AG04450 (cell line): Measurements from ENCODE around the gene ADNP2. TPM values are rescaled to one million over a fixed set of nuclear protein-coding genes. Genes with fewer than 3 reads are reported as not detected.

Source experiments
- CTCF ChIA-PET: fragments of 300-600, 350-600 bp; formaldehyde crosslinking; extraction: SDS; loops from one replicate; lab custom pipeline; 2022; ENCODE audit warnings: antibody characterized with exemption, inconsistent platforms; lab: Charles Lee
- POLR2A ChIA-PET: fragments of 350-600 bp; formaldehyde crosslinking; extraction: SDS; loops from one replicate; lab custom pipeline; 2021; ENCODE audit warnings: antibody characterized with exemption, inconsistent platforms; lab: Yijun Ruan, JAX
- DNase-seq: peaks from one replicate; pipeline ENCODE4 v3.0.0-alpha.2; 2011; ENCODE audit warnings: low read depth, low spot score
- H3K27ac ChIP-seq: one replicate; pipeline ENCODE4 v1.5.1; 2012; ENCODE audit warnings: low read depth, low read length, control low read depth
- H3K27me3 ChIP-seq: one replicate; pipeline ENCODE4 v1.6.0; 2012; ENCODE audit warnings: low read length; ENCODE audit not compliant: control insufficient read depth, insufficient read depth
- H3K4me3 ChIP-seq: 2 replicates; pipeline ENCODE4 v1.5.1; 2011; ENCODE audit warnings: mild to moderate bottlenecking, low read depth, low read length, control low read depth
- H3K9me3 ChIP-seq: 2 replicates; pipeline ENCODE4 v1.5.1; 2012; ENCODE audit warnings: low read length; ENCODE audit not compliant: control insufficient read depth, insufficient read depth
- CTCF ChIP-seq: IDR thresholded peaks from 2 replicates; pipeline ENCODE4 v1.5.1; 2011; ENCODE audit warnings: low read depth, low read length, control low read depth, inconsistent platforms
- polyA minus RNA-seq: library from RNA; depleted of rRNA, polyadenylated mRNA; stranded (reverse); fragments of >200 nt; gene quantifications from 2 replicates; pipeline ENCODE4 v1.2.3, GENCODE V29; 2011; rRNA and poly(A)+ RNA removed
- polyA plus RNA-seq: library from polyadenylated mRNA; depleted of rRNA; stranded (reverse); fragments of >200 nt; gene quantifications from 2 replicates; pipeline ENCODE4 v1.2.3, GENCODE V29; 2011; rRNA removed

Gene ADNP2
- polyA plus RNA-seq = 6.8 and 7.2 TPM in 2 replicates
- polyA minus RNA-seq = 12.3 and 13.2 TPM in 2 replicates

GRCh38 chr18:80108739-80109675 lies at the start of gene ADNP2:
Gene ADNP2 (plus strand): TSS chr18:80109262. CDS start chr18:80117543, 8,281 bp downstream.
- TF ChIP-seq CTCF = no peak
- Histone ChIP-seq H3K4me3 (peak within 1 kb of the TSS; percentile 75), H3K27ac (peak within 1 kb of the TSS; percentile 84), H3K9me3 (peaks cover 5% of the 10 kb centered on the region), H3K27me3 (peaks cover 3% of the 10 kb centered on the region)
- DNase-seq = peak; percentile 88
- POLR2A ChIA-PET = interaction anchor here (0.9 to 2.0 kb wide), 3 partner anchors 38 to 157 kb away, joined by 5 to 14 read pairs (median 7); partner anchors contain the start of genes RBFA and SLC66A2
- CTCF ChIA-PET = no interaction called here

GRCh38 chr18:80059945-80060344 lies 49.1 kb upstream of the ADNP2 start:
- H3K27ac ChIP-seq = no peak overlapping the region
- DNase-seq = no peak
- ChIA-PET CTCF (no interaction called here), POLR2A (no interaction called here)
- H3K27me3 ChIP-seq = no peaks in the 10 kb centered on the region
- peaks cover 24% of the 10 kb centered on the region for H3K9me3 ChIP-seq
- TF ChIP-seq CTCF = no peak
- no peak overlapping the region for H3K4me3 ChIP-seq

GRCh38 chr18:80065705-80066104 lies 43.4 kb upstream of the ADNP2 start:
- ChIA-PET POLR2A (no interaction called here), CTCF (no interaction called here)
- no peak overlapping the region for H3K4me3 ChIP-seq
- H3K27ac ChIP-seq = no peak overlapping the region
- H3K9me3 ChIP-seq = peaks cover 4% of the 10 kb centered on the region; the same call in 1 of the 2 replicates
- no peak for DNase-seq
- no peaks in the 10 kb centered on the region for H3K27me3 ChIP-seq
- no peak for TF ChIP-seq CTCF

- H3K27me3 ChIP-seq = no peaks in the 10 kb centered on the region
- H3K27ac ChIP-seq = no peak overlapping the region
- no peak overlapping the region for H3K4me3 ChIP-seq
- no peak for DNase-seq
- no peak for TF ChIP-seq CTCF
- ChIA-PET POLR2A (no interaction called here), CTCF (no interaction called here)
- H3K9me3 ChIP-seq = peaks cover 1% of the 10 kb centered on the region; the same call in 1 of the 2 replicates
Observed at GRCh38 chr18:80067321-80067720, 41.7 kb upstream of the ADNP2 start.

- no peak overlapping the region for H3K27ac ChIP-seq
- POLR2A ChIA-PET = no interaction called here
- no peak for TF ChIP-seq CTCF
- H3K9me3 ChIP-seq = no peaks in the 10 kb centered on the region
- DNase-seq = no peak
- CTCF ChIA-PET = no interaction called here
- H3K4me3 ChIP-seq = no peak overlapping the region
- no peaks in the 10 kb centered on the region for H3K27me3 ChIP-seq
Observed at GRCh38 chr18:80067897-80068296, 41.2 kb upstream of the ADNP2 start.
